SKM-1 (cell line): Measurements from ENCODE around the gene CAMKK1.

Experiments used
- DNase-seq: peaks from one replicate; lab custom pipeline; 2025; ENCODE audit not compliant: unreplicated experiment; lab: John Stamatoyannopoulos, UW

Gene CAMKK1

GRCh38 chr17:3918372-3919122 lies 25.7 kb upstream of the CAMKK1 start:
- DNase-seq, result no peak

GRCh38 chr17:3917391-3917931 lies 24.6 kb upstream of the CAMKK1 start:
- DNase-seq, result no peak

- no peak for DNase-seq
These were observed 24.0 kb upstream of the CAMKK1 start for GRCh38 chr17:3916825-3917224.

- peak; percentile 34 for DNase-seq
These were observed 23.3 kb upstream of the CAMKK1 start, which contains the start of gene P2RX1 for GRCh38 chr17:3915995-3916696. P2RX1 (minus strand) TSS chr17:3916465; CDS start chr17:3916225, 240 bp downstream.

- DNase-seq, result no peak
These were observed 22.7 kb upstream of the CAMKK1 start for GRCh38 chr17:3915581-3915994.

GRCh38 chr17:3914312-3914670 lies 21.4 kb upstream of the CAMKK1 start:
- DNase-seq, result no peak

GRCh38 chr17:3913531-3914311 lies 20.9 kb upstream of the CAMKK1 start:
- no peak for DNase-seq

- DNase-seq, result no peak
These were observed 20.0 kb upstream of the CAMKK1 start for GRCh38 chr17:3912827-3913226.

- DNase-seq, result no peak
These were observed 18.6 kb upstream of the CAMKK1 start for GRCh38 chr17:3911271-3912053.

GRCh38 chr17:3910420-3911270 lies 17.8 kb upstream of the CAMKK1 start:
- no peak for DNase-seq

GRCh38 chr17:3909257-3909656 lies 16.4 kb upstream of the CAMKK1 start:
- DNase-seq, result no peak

GRCh38 chr17:3907483-3908216 lies 14.8 kb upstream of the CAMKK1 start:
- no peak for DNase-seq

GRCh38 chr17:3906881-3907280 lies 14.0 kb upstream of the CAMKK1 start:
- no peak for DNase-seq

- no peak for DNase-seq
These were observed 12.2 kb upstream of the CAMKK1 start for GRCh38 chr17:3905017-3905520.

- no peak for DNase-seq
These were observed 11.6 kb upstream of the CAMKK1 start for GRCh38 chr17:3904501-3904900.

- DNase-seq, result no peak
These were observed 11.0 kb upstream of the CAMKK1 start for GRCh38 chr17:3903881-3904290.

GRCh38 chr17:3903051-3903825 lies 10.4 kb upstream of the CAMKK1 start:
- no peak for DNase-seq

GRCh38 chr17:3900646-3901045 lies 7.8 kb upstream of the CAMKK1 start:
- DNase-seq, result no peak
